ENCODE results near the gene JAZF1.
A peak's percentile ranks its signal among the peaks of the same experiment; 100 is the strongest.

JAZF1 gene

GRCh38 chr7:28008911-28009310 lies 171.7 kb downstream of the JAZF1 start:
- Histone ChIP-seq H3K4me1 (ENCODE audit: control insufficient read depth, insufficient read depth, low read length) (peaks cover 11% of the 10 kb centered on the region), H3K27me3 (ENCODE audit: control insufficient read depth, insufficient read depth, low read length) (no peaks in the 10 kb centered on the region), H3K9ac (ENCODE audit: low read length) (no peak overlapping the region), H3K4me3 (ENCODE audit: low read length) (no peak overlapping the region), H3K36me3 (ENCODE audit: control insufficient read depth, insufficient read depth, low read length) (no peaks in the 10 kb centered on the region), H3K27ac (ENCODE audit: low read depth, low read length) (no peak overlapping the region)

GRCh38 chr7:28008171-28008570 lies 172.4 kb downstream of the JAZF1 start:
- Histone ChIP-seq H3K4me3 (ENCODE audit: low read length) (no peak overlapping the region), H3K27me3 (ENCODE audit: control insufficient read depth, insufficient read depth, low read length) (no peaks in the 10 kb centered on the region), H3K36me3 (ENCODE audit: control insufficient read depth, insufficient read depth, low read length) (no peaks in the 10 kb centered on the region), H3K4me1 (ENCODE audit: control insufficient read depth, insufficient read depth, low read length) (peaks cover 11% of the 10 kb centered on the region), H3K9ac (ENCODE audit: low read length) (no peak overlapping the region), H3K27ac (ENCODE audit: low read depth, low read length) (no peak overlapping the region)

- no peak overlapping the region for H3K9ac ChIP-seq (ENCODE audit: low read length)
- H3K4me3 ChIP-seq (ENCODE audit: low read length): no peak overlapping the region
- H3K36me3 ChIP-seq (ENCODE audit: control insufficient read depth, insufficient read depth, low read length): no peaks in the 10 kb centered on the region
Observed at GRCh38 chr7:28006491-28006890, 174.1 kb downstream of the JAZF1 start.

GRCh38 chr7:28005847-28006231 lies 174.8 kb downstream of the JAZF1 start:
- Histone ChIP-seq H3K36me3 (ENCODE audit: control insufficient read depth, insufficient read depth, low read length) (no peaks in the 10 kb centered on the region), H3K4me1 (ENCODE audit: control insufficient read depth, insufficient read depth, low read length) (peaks cover 4% of the 10 kb centered on the region), H3K27ac (ENCODE audit: low read depth, low read length) (no peak overlapping the region), H3K9ac (ENCODE audit: low read length) (no peak overlapping the region), H3K4me3 (ENCODE audit: low read length) (no peak overlapping the region), H3K27me3 (ENCODE audit: control insufficient read depth, insufficient read depth, low read length) (no peaks in the 10 kb centered on the region)

More at GRCh38 chr7:28006491-28006890, 174.1 kb downstream of the JAZF1 start:
- Histone ChIP-seq H3K27me3 (ENCODE audit: control insufficient read depth, insufficient read depth, low read length) (no peaks in the 10 kb centered on the region), H3K27ac (ENCODE audit: low read depth, low read length) (no peak overlapping the region), H3K4me1 (ENCODE audit: control insufficient read depth, insufficient read depth, low read length) (peaks cover 4% of the 10 kb centered on the region)

- Histone ChIP-seq H3K9ac (ENCODE audit: low read length) (no peak overlapping the region), H3K36me3 (ENCODE audit: control insufficient read depth, insufficient read depth, low read length) (no peaks in the 10 kb centered on the region), H3K4me1 (ENCODE audit: control insufficient read depth, insufficient read depth, low read length) (peaks cover 4% of the 10 kb centered on the region), H3K27ac (ENCODE audit: low read depth, low read length) (no peak overlapping the region), H3K27me3 (ENCODE audit: control insufficient read depth, insufficient read depth, low read length) (no peaks in the 10 kb centered on the region), H3K4me3 (ENCODE audit: low read length) (no peak overlapping the region)
Observed at GRCh38 chr7:28005075-28005846, 175.3 kb downstream of the JAZF1 start.

GRCh38 chr7:28003408-28003807 lies 177.2 kb downstream of the JAZF1 start:
- Histone ChIP-seq H3K36me3 (ENCODE audit: control insufficient read depth, insufficient read depth, low read length) (no peaks in the 10 kb centered on the region), H3K27me3 (ENCODE audit: control insufficient read depth, insufficient read depth, low read length) (no peaks in the 10 kb centered on the region), H3K4me1 (ENCODE audit: control insufficient read depth, insufficient read depth, low read length) (peaks cover 4% of the 10 kb centered on the region), H3K4me3 (ENCODE audit: low read length) (no peak overlapping the region), H3K27ac (ENCODE audit: low read depth, low read length) (no peak overlapping the region), H3K9ac (ENCODE audit: low read length) (no peak overlapping the region)

GRCh38 chr7:28002638-28003037 lies 178.0 kb downstream of the JAZF1 start:
- H3K4me1 ChIP-seq (ENCODE audit: control insufficient read depth, insufficient read depth, low read length): peaks cover 7% of the 10 kb centered on the region
- no peaks in the 10 kb centered on the region for H3K36me3 ChIP-seq (ENCODE audit: control insufficient read depth, insufficient read depth, low read length)
- H3K9ac ChIP-seq (ENCODE audit: low read length): no peak overlapping the region
- H3K27me3 ChIP-seq (ENCODE audit: control insufficient read depth, insufficient read depth, low read length): no peaks in the 10 kb centered on the region
- H3K27ac ChIP-seq (ENCODE audit: low read depth, low read length): no peak overlapping the region
- H3K4me3 ChIP-seq (ENCODE audit: low read length): no peak overlapping the region

- Histone ChIP-seq H3K27me3 (ENCODE audit: control insufficient read depth, insufficient read depth, low read length) (no peaks in the 10 kb centered on the region), H3K4me3 (ENCODE audit: low read length) (no peak overlapping the region), H3K36me3 (ENCODE audit: control insufficient read depth, insufficient read depth, low read length) (no peaks in the 10 kb centered on the region), H3K4me1 (ENCODE audit: control insufficient read depth, insufficient read depth, low read length) (peaks cover 7% of the 10 kb centered on the region), H3K9ac (ENCODE audit: low read length) (no peak overlapping the region), H3K27ac (ENCODE audit: low read depth, low read length) (no peak overlapping the region)
Observed at GRCh38 chr7:28001896-28002295, 178.7 kb downstream of the JAZF1 start.

GRCh38 chr7:27999829-28000228 lies 180.8 kb downstream of the JAZF1 start:
- Histone ChIP-seq H3K4me1 (ENCODE audit: control insufficient read depth, insufficient read depth, low read length) (peaks cover 7% of the 10 kb centered on the region), H3K36me3 (ENCODE audit: control insufficient read depth, insufficient read depth, low read length) (no peaks in the 10 kb centered on the region)

GRCh38 chr7:27998382-27998781 lies 182.2 kb downstream of the JAZF1 start:
- Histone ChIP-seq H3K27me3 (ENCODE audit: control insufficient read depth, insufficient read depth, low read length) (no peaks in the 10 kb centered on the region), H3K27ac (ENCODE audit: low read depth, low read length) (peak overlapping the region; percentile 24), H3K4me3 (ENCODE audit: low read length) (no peak overlapping the region), H3K4me1 (ENCODE audit: control insufficient read depth, insufficient read depth, low read length) (peaks cover 12% of the 10 kb centered on the region), H3K36me3 (ENCODE audit: control insufficient read depth, insufficient read depth, low read length) (no peaks in the 10 kb centered on the region), H3K9ac (ENCODE audit: low read length) (no peak overlapping the region)

More at GRCh38 chr7:27999829-28000228, 180.8 kb downstream of the JAZF1 start:
- H3K27ac ChIP-seq (ENCODE audit: low read depth, low read length): no peak overlapping the region
- H3K9ac ChIP-seq (ENCODE audit: low read length): no peak overlapping the region
- H3K27me3 ChIP-seq (ENCODE audit: control insufficient read depth, insufficient read depth, low read length): no peaks in the 10 kb centered on the region
- no peak overlapping the region for H3K4me3 ChIP-seq (ENCODE audit: low read length)

GRCh38 chr7:27997188-27997707 lies 183.3 kb downstream of the JAZF1 start:
- Histone ChIP-seq H3K9ac (ENCODE audit: low read length) (no peak overlapping the region), H3K4me3 (ENCODE audit: low read length) (no peak overlapping the region), H3K36me3 (ENCODE audit: control insufficient read depth, insufficient read depth, low read length) (no peaks in the 10 kb centered on the region), H3K27ac (ENCODE audit: low read depth, low read length) (no peak overlapping the region), H3K27me3 (ENCODE audit: control insufficient read depth, insufficient read depth, low read length) (no peaks in the 10 kb centered on the region), H3K4me1 (ENCODE audit: control insufficient read depth, insufficient read depth, low read length) (peaks cover 15% of the 10 kb centered on the region)

GRCh38 chr7:27996141-27996540 lies 184.5 kb downstream of the JAZF1 start:
- H3K36me3 ChIP-seq (ENCODE audit: control insufficient read depth, insufficient read depth, low read length): no peaks in the 10 kb centered on the region
- H3K9ac ChIP-seq (ENCODE audit: low read length): no peak overlapping the region
- H3K27ac ChIP-seq (ENCODE audit: low read depth, low read length): no peak overlapping the region
- H3K4me3 ChIP-seq (ENCODE audit: low read length): no peak overlapping the region
- no peaks in the 10 kb centered on the region for H3K27me3 ChIP-seq (ENCODE audit: control insufficient read depth, insufficient read depth, low read length)
- peaks cover 19% of the 10 kb centered on the region for H3K4me1 ChIP-seq (ENCODE audit: control insufficient read depth, insufficient read depth, low read length)

GRCh38 chr7:27995228-27995627 lies 185.4 kb downstream of the JAZF1 start:
- H3K27ac ChIP-seq (ENCODE audit: low read depth, low read length): no peak overlapping the region
- no peak overlapping the region for H3K9ac ChIP-seq (ENCODE audit: low read length)

More at GRCh38 chr7:27995228-27995627, 185.4 kb downstream of the JAZF1 start:
- H3K4me3 ChIP-seq (ENCODE audit: low read length): no peak overlapping the region
- peaks cover 19% of the 10 kb centered on the region for H3K4me1 ChIP-seq (ENCODE audit: control insufficient read depth, insufficient read depth, low read length)
- H3K36me3 ChIP-seq (ENCODE audit: control insufficient read depth, insufficient read depth, low read length): no peaks in the 10 kb centered on the region
- H3K27me3 ChIP-seq (ENCODE audit: control insufficient read depth, insufficient read depth, low read length): no peaks in the 10 kb centered on the region

Data from rectal smooth muscle tissue (tissue), 1 donor.